Spinal cord (tissue), 10 donors: Measurements from ENCODE around the gene CREB3. TPM values are rescaled to one million over a fixed set of nuclear protein-coding genes. Genes with fewer than 3 reads are reported as not detected.

Experiments used
- DNase-seq, 6 donors: peaks; one replicate each; pipeline versions ENCODE4 v3.0.0 to v3.0.0-alpha.2; 2013 to 2015; ENCODE audit warnings: low spot score in 6 of 6, low read depth in 4 of 6
- H3K27ac ChIP-seq: one replicate; pipeline ENCODE4 v1.5.1; 2013; ENCODE audit warnings: low read depth, low read length, control low read depth
- H3K27me3 ChIP-seq: one replicate; pipeline ENCODE4 v1.6.1; 2013; ENCODE audit warnings: low read length; ENCODE audit not compliant: control insufficient read depth, insufficient read depth
- H3K36me3 ChIP-seq: one replicate; pipeline ENCODE4 v1.6.1; 2013; ENCODE audit warnings: low read length; ENCODE audit not compliant: control insufficient read depth, insufficient read depth
- H3K4me1 ChIP-seq: one replicate; pipeline ENCODE4 v1.6.1; 2013; ENCODE audit warnings: low read length; ENCODE audit not compliant: control insufficient read depth, insufficient read depth
- H3K4me3 ChIP-seq: one replicate; pipeline ENCODE4 v1.5.1; 2013; ENCODE audit warnings: low read depth, low read length, control low read depth
- H3K9me3 ChIP-seq: one replicate; pipeline ENCODE4 v1.6.1; 2013; ENCODE audit warnings: low read length; ENCODE audit not compliant: control insufficient read depth, insufficient read depth
- WGBS: methylation state at CpG from one replicate; pipeline ENCODE4 v1.1.5; 2013; ENCODE audit warnings: missing lambda C conversion rate; ENCODE audit not compliant: insufficient coverage; 5-methylcytosine and 5-hydroxymethylcytosine counted together
- polyA plus RNA-seq, 2 donors: library from polyadenylated mRNA; unstranded; fragments of 120-200 nt; gene quantifications; one replicate each; pipeline ENCODE4 v1.2.1, GENCODE V29; 2013; ENCODE audit not compliant: insufficient read length in 2 of 2
- small RNA-seq: library from RNA; depleted of rRNA; stranded (forward); fragments of <200 nt; gene quantifications from one replicate; pipeline ENCODE3, GENCODE V24; 2014; ENCODE audit warnings: low replicate concordance
- total RNA-seq, 2 donors: library from RNA; depleted of rRNA in 1 of 2; stranded (reverse); fragments of 120-200 nt in 1 of 2; fragments of >200 nt in 1 of 2; gene quantifications; one replicate each; pipeline versions ENCODE4 v1.2.3 to v1.2.4, GENCODE V29; 2013 to 2014
- donor health status: healthy.

The CREB3 gene
- total and polyA plus RNA-seq, 4 donors: 29.6 to 53.6 (median 49.5) TPM

GRCh38 chr9:35781066-35781465 lies 48.6 kb downstream of the CREB3 start:
- H3K4me3 ChIP-seq: no peak overlapping the region
- H3K27ac ChIP-seq: no peak overlapping the region
- no CpG with 5 or more reads among the region's 2 CpGs for WGBS
- no peaks in the 10 kb centered on the region for H3K27me3 ChIP-seq
- H3K9me3 ChIP-seq: no peaks in the 10 kb centered on the region
- DNase-seq: no peak
- peaks cover 6% of the 10 kb centered on the region for H3K36me3 ChIP-seq
- no peaks in the 10 kb centered on the region for H3K4me1 ChIP-seq

- no peak overlapping the region for H3K27ac ChIP-seq
- H3K4me1 ChIP-seq: no peaks in the 10 kb centered on the region
- H3K27me3 ChIP-seq: no peaks in the 10 kb centered on the region
- peaks cover 11% of the 10 kb centered on the region for H3K36me3 ChIP-seq
- no peak overlapping the region for H3K4me3 ChIP-seq
- H3K9me3 ChIP-seq: no peaks in the 10 kb centered on the region
- DNase-seq: no peak
These were observed 51.0 kb downstream of the CREB3 start for GRCh38 chr9:35783418-35783817.

Small RNA genes lying within 50 kb of the gene (small RNA-seq; reads per million reads assigned to genes)
- 0.08 reads per million for gene MIR6853

Other genes starting within 250 kb of the CREB3 start
- 10 to 100 TPM; 29.2 to 32.6 TPM for gene RUSC2, start 242.6 kb upstream of the CREB3 start, total RNA-seq
- gene RUSC2, start 242.6 kb upstream of the CREB3 start, polyA plus RNA-seq: 10 to 100 TPM; 77.9 to 87.8 TPM
- gene TESK1, start 127.4 kb upstream of the CREB3 start, total RNA-seq: 10 to 100 TPM in 1 of 2 donors, 1 to 10 TPM in 1; 9.0 to 21.8 TPM
- gene TESK1, start 127.4 kb upstream of the CREB3 start, polyA plus RNA-seq: 10 to 100 TPM; 66.2 to 80.8 TPM
- 1 to 10 TPM; 1.3 to 1.7 TPM for gene CD72, start 114.3 kb upstream of the CREB3 start, total RNA-seq
- 1 to 10 TPM in 1 of 2 donors, under 1 TPM in 1; 0.40 to 1.6 TPM for gene CD72, start 114.3 kb upstream of the CREB3 start, polyA plus RNA-seq
- not detected for gene SIT1, start 81.7 kb upstream of the CREB3 start, total RNA-seq
- under 1 TPM in 1 of 2 donors, not detected in 1; 0.36 TPM for gene SIT1, start 81.7 kb upstream of the CREB3 start, polyA plus RNA-seq
- gene RMRP, start 74.6 kb upstream of the CREB3 start, total RNA-seq: over 10,000 TPM; 17,832 to 50,424 TPM
- gene RMRP, start 74.6 kb upstream of the CREB3 start, polyA plus RNA-seq: 1 to 10 TPM in 1 of 2 donors, not detected in 1; 1.8 TPM
- gene CCDC107, start 74.4 kb upstream of the CREB3 start, total RNA-seq: 10 to 100 TPM in 1 of 2 donors, 1 to 10 TPM in 1; 8.3 to 26.6 TPM
- 10 to 100 TPM; 34.6 to 38.2 TPM for gene CCDC107, start 74.4 kb upstream of the CREB3 start, polyA plus RNA-seq
- 1 to 10 TPM in 1 of 2 donors, under 1 TPM in 1; 0.79 to 1.5 TPM for gene ARHGEF39, start 67.5 kb upstream of the CREB3 start, total RNA-seq
- gene ARHGEF39, start 67.5 kb upstream of the CREB3 start, polyA plus RNA-seq: 1 to 10 TPM; 3.2 to 4.5 TPM
- gene CA9, start 58.7 kb upstream of the CREB3 start, total RNA-seq: 1 to 10 TPM in 1 of 2 donors, not detected in 1; 3.1 TPM
- under 1 TPM; 0.38 to 0.96 TPM for gene CA9, start 58.7 kb upstream of the CREB3 start, polyA plus RNA-seq
- 100 to 1,000 TPM in 1 of 2 donors, 10 to 100 TPM in 1; 29.6 to 191 TPM for gene TPM2, start 42.7 kb upstream of the CREB3 start, total RNA-seq
- gene TPM2, start 42.7 kb upstream of the CREB3 start, polyA plus RNA-seq: 100 to 1,000 TPM in 1 of 2 donors, 10 to 100 TPM in 1; 76.6 to 117 TPM
- 100 to 1,000 TPM in 1 of 2 donors, 10 to 100 TPM in 1; 73.7 to 135 TPM for gene TLN1, start 471 bp upstream of the CREB3 start, total RNA-seq
- 10 to 100 TPM; 75.5 to 90.5 TPM for gene TLN1, start 471 bp upstream of the CREB3 start, polyA plus RNA-seq
- 10 to 100 TPM; 46.9 to 74.4 TPM for gene GBA2, start 16.6 kb downstream of the CREB3 start, total RNA-seq
- 100 to 1,000 TPM; 109 to 131 TPM for gene GBA2, start 16.6 kb downstream of the CREB3 start, polyA plus RNA-seq
- gene RGP1, start 16.6 kb downstream of the CREB3 start, total RNA-seq: 10 to 100 TPM; 12.7 to 21.2 TPM
- gene RGP1, start 16.6 kb downstream of the CREB3 start, polyA plus RNA-seq: 10 to 100 TPM; 21.9 to 23.5 TPM
- under 1 TPM in 1 of 2 donors, not detected in 1; 0.77 TPM for gene MSMP, start 21.6 kb downstream of the CREB3 start, total RNA-seq
- 1 to 10 TPM in 1 of 2 donors, not detected in 1; 1.6 TPM for gene MSMP, start 21.6 kb downstream of the CREB3 start, polyA plus RNA-seq
- gene NPR2, start 58.9 kb downstream of the CREB3 start, total RNA-seq: 10 to 100 TPM; 15.0 to 24.9 TPM
- 10 to 100 TPM; 36.9 to 39.5 TPM for gene NPR2, start 58.9 kb downstream of the CREB3 start, polyA plus RNA-seq
- 10 to 100 TPM in 1 of 2 donors, 1 to 10 TPM in 1; 4.2 to 54.4 TPM for gene SPAG8, start 79.6 kb downstream of the CREB3 start, total RNA-seq
- gene SPAG8, start 79.6 kb downstream of the CREB3 start, polyA plus RNA-seq: 10 to 100 TPM; 12.7 to 16.5 TPM
- 10 to 100 TPM; 16.3 to 57.5 TPM for gene HINT2, start 82.4 kb downstream of the CREB3 start, total RNA-seq
- 10 to 100 TPM; 39.4 to 43.4 TPM for gene HINT2, start 82.4 kb downstream of the CREB3 start, polyA plus RNA-seq
- under 1 TPM in 1 of 2 donors, not detected in 1; 0.06 TPM for gene FAM221B, start 96.1 kb downstream of the CREB3 start, total RNA-seq
- gene FAM221B, start 96.1 kb downstream of the CREB3 start, polyA plus RNA-seq: under 1 TPM; 0.41 to 0.73 TPM
- gene TMEM8B, start 96.6 kb downstream of the CREB3 start, total RNA-seq: 1 to 10 TPM; 7.3 to 10.0 TPM
- 10 to 100 TPM; 58.1 to 58.8 TPM for gene TMEM8B, start 96.6 kb downstream of the CREB3 start, polyA plus RNA-seq
- under 1 TPM in 1 of 2 donors, not detected in 1; 0.10 TPM for gene OR13J1, start 137.7 kb downstream of the CREB3 start, total RNA-seq
- under 1 TPM in 1 of 2 donors, not detected in 1; 0.35 TPM for gene OR13J1, start 137.7 kb downstream of the CREB3 start, polyA plus RNA-seq
- 1 to 10 TPM in 1 of 2 donors, not detected in 1; 1.6 TPM for gene HRCT1, start 173.5 kb downstream of the CREB3 start, total RNA-seq
- 1 to 10 TPM in 1 of 2 donors, under 1 TPM in 1; 0.81 to 1.2 TPM for gene HRCT1, start 173.5 kb downstream of the CREB3 start, polyA plus RNA-seq
- gene SPAAR, start 176.8 kb downstream of the CREB3 start, total RNA-seq: under 1 TPM; 0.69 to 0.77 TPM
- 1 to 10 TPM; 1.6 to 1.8 TPM for gene SPAAR, start 176.8 kb downstream of the CREB3 start, polyA plus RNA-seq
- gene OR2S2, start 225.5 kb downstream of the CREB3 start, total RNA-seq: not detected
- not detected for gene OR2S2, start 225.5 kb downstream of the CREB3 start, polyA plus RNA-seq